ENCODE measurements around the gene USP30.
"Not testable (repeated sequence)": the region's sequence is repeated elsewhere in the genome, so short reads cannot be mapped to it uniquely, and the experiment has no call there.

The USP30 gene

GRCh38 chr12:109033239-109034196 is 18.9 kb upstream of the USP30 start:
- TF ChIP-seq CTCF (IDR thresholded peaks at IDR 0.05; ENCODE audit: low read depth, low read length) = no peak
- no peak overlapping the region for H3K4me3 ChIP-seq (replicated peaks in 1 of 2; ENCODE audit: low read depth in 2 of 2, low read length in 2 of 2)
- no peak for DNase-seq (ENCODE audit: low read depth in 2 of 2)

- DNase-seq (ENCODE audit: low read depth in 2 of 2) = no peak
- no peak overlapping the region for H3K4me3 ChIP-seq (replicated peaks in 1 of 2; ENCODE audit: low read depth in 2 of 2, low read length in 2 of 2)
- no peak for TF ChIP-seq CTCF (IDR thresholded peaks at IDR 0.05; ENCODE audit: low read depth, low read length)
Measured at GRCh38 chr12:109036975-109037374, 15.4 kb upstream of the USP30 start.

- H3K4me3 ChIP-seq (replicated peaks in 1 of 2; ENCODE audit: low read depth in 2 of 2, low read length in 2 of 2) = no peak overlapping the region
- DNase-seq (ENCODE audit: low read depth in 2 of 2) = no peak
- TF ChIP-seq CTCF (IDR thresholded peaks at IDR 0.05; ENCODE audit: low read depth, low read length) = no peak
Measured at GRCh38 chr12:109044241-109044640, 8.1 kb upstream of the USP30 start.

GRCh38 chr12:109047081-109047805 is 5.1 kb upstream of the USP30 start:
- no peak for TF ChIP-seq CTCF (IDR thresholded peaks at IDR 0.05; ENCODE audit: low read depth, low read length)
- peak in 1 of 2 donors; percentile 42 for DNase-seq (ENCODE audit: low read depth in 2 of 2)
- H3K4me3 ChIP-seq (replicated peaks in 1 of 2; ENCODE audit: low read depth in 2 of 2, low read length in 2 of 2) = no peak overlapping the region

- not testable (repeated sequence) for H3K4me3 ChIP-seq (replicated peaks in 1 of 2; ENCODE audit: low read depth in 2 of 2, low read length in 2 of 2); DNase-seq (ENCODE audit: low read depth in 2 of 2)
Measured at GRCh38 chr12:109048706-109049105, 3.7 kb upstream of the USP30 start.

- DNase-seq (ENCODE audit: low read depth in 2 of 2); H3K4me3 ChIP-seq (replicated peaks in 1 of 2; ENCODE audit: low read depth in 2 of 2, low read length in 2 of 2): not testable (repeated sequence)
Measured at GRCh38 chr12:109049794-109050193, 2.6 kb upstream of the USP30 start.

GRCh38 chr12:109052097-109052413 is 321 bp upstream of the USP30 start:
- peak overlapping the region; percentile 93 to 96 for H3K4me3 ChIP-seq (replicated peaks in 1 of 2; ENCODE audit: low read depth in 2 of 2, low read length in 2 of 2)
- no peak for DNase-seq (ENCODE audit: low read depth in 2 of 2)
- no peak for TF ChIP-seq CTCF (IDR thresholded peaks at IDR 0.05; ENCODE audit: low read depth, low read length)
